Thoracic aorta (tissue), 2 donors: Measurements from ENCODE around the gene FAM156A. TPM values are rescaled to one million over a fixed set of nuclear protein-coding genes. Genes with fewer than 3 reads are reported as not detected.
"Not testable (repeated sequence)": the region's sequence is repeated elsewhere in the genome, so short reads cannot be mapped to it uniquely, and the experiment has no call there.

ENCODE experiments used
- ATAC-seq: fragments of 150-250 bp; one replicate; pipeline ENCODE4 v1.8.0; 2017; ENCODE audit warnings: low read depth; ENCODE audit not compliant: insufficient number of reproducible peaks, low FRiP score
- DNase-seq: peaks from one replicate; pipeline ENCODE4 v3.0.0-alpha.2; 2020; ENCODE audit warnings: low spot score
- H3K27ac ChIP-seq, 2 donors: fragments of 200-600 bp; sonication (generic); 1 replicate in 1 of 2; 2 replicates in 1 of 2; pipeline ENCODE4 v1.5.1; 2016; ENCODE audit warnings: mild to moderate bottlenecking in 2 of 2, moderate library complexity in 2 of 2
- H3K27me3 ChIP-seq: fragments of 200-600 bp; sonication (generic); replicated peaks from 2 replicates; pipeline ENCODE4 v1.6.0; 2016; ENCODE audit warnings: mild to moderate bottlenecking; ENCODE audit not compliant: insufficient read depth
- H3K36me3 ChIP-seq: fragments of 200-600 bp; sonication (generic); one replicate; pipeline ENCODE4 v1.5.1; 2016
- H3K4me1 ChIP-seq, 2 donors: fragments of 200-600 bp; sonication (generic); 1 replicate in 1 of 2; 2 replicates in 1 of 2; pipeline versions ENCODE4 v1.5.1 to v1.6.0; 2016; ENCODE audit warnings: low read depth in 2 of 2, mild to moderate bottlenecking in 1 of 2; ENCODE audit not compliant: control insufficient read depth in 1 of 2
- H3K4me3 ChIP-seq: fragments of 200-600 bp; sonication (generic); 2 replicates; pipeline ENCODE4 v1.5.1; 2016; ENCODE audit warnings: mild to moderate bottlenecking
- H3K9me3 ChIP-seq: fragments of 200-600 bp; sonication (generic); 2 replicates; pipeline ENCODE4 v1.5.1; 2016
- total RNA-seq, 2 donors: library from RNA; depleted of rRNA; stranded (reverse); fragments of >200 nt; gene quantifications; one replicate each; pipeline versions ENCODE4 v1.1.0 to v1.2.3, GENCODE V29; 2016
- TF ChIP-seq, protein P1 (sequence below): fragments of 200-600 bp; sonication (generic); IDR thresholded peaks from one replicate; pipeline ENCODE4 v1.5.1; 2019; ENCODE audit warnings: antibody characterized with exemption

The FAM156A gene
- total RNA-seq, 2 donors from 2014 or later, result 44.3 to 55.7 TPM

DNA sequence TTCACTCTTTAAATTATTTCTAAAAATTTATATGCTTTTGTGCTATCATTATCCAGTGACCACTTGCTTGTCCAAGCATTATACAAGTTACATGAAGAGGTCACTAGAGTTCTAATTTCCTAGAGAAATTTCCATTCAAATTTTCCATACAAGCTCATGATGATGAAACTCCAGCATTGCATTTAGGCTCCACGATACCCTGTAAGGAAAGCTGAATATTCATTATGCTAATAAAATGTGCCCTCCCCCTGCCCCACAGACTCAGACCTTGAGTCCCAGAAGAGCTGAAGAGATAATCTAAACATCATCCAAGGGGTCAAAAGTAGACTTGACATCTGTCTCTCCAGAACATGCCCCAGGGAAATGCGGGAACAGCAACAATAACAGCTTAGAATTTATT, 19.6 kb upstream of the FAM156A start:
- Histone ChIP-seq H3K4me1 (peaks cover 2 to 42% of the 10 kb centered on the region in 2 donors), H3K27ac (no peak overlapping the region), H3K27me3 (no peaks in the 10 kb centered on the region), H3K9me3 (no peaks in the 10 kb centered on the region), H3K4me3 (no peak overlapping the region), H3K36me3 (no peaks in the 10 kb centered on the region)
- no peak for ATAC-seq
- DNase-seq, result no peak
- TF ChIP-seq, protein P1, sequence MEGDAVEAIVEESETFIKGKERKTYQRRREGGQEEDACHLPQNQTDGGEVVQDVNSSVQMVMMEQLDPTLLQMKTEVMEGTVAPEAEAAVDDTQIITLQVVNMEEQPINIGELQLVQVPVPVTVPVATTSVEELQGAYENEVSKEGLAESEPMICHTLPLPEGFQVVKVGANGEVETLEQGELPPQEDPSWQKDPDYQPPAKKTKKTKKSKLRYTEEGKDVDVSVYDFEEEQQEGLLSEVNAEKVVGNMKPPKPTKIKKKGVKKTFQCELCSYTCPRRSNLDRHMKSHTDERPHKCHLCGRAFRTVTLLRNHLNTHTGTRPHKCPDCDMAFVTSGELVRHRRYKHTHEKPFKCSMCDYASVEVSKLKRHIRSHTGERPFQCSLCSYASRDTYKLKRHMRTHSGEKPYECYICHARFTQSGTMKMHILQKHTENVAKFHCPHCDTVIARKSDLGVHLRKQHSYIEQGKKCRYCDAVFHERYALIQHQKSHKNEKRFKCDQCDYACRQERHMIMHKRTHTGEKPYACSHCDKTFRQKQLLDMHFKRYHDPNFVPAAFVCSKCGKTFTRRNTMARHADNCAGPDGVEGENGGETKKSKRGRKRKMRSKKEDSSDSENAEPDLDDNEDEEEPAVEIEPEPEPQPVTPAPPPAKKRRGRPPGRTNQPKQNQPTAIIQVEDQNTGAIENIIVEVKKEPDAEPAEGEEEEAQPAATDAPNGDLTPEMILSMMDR, result no peak

DNA sequence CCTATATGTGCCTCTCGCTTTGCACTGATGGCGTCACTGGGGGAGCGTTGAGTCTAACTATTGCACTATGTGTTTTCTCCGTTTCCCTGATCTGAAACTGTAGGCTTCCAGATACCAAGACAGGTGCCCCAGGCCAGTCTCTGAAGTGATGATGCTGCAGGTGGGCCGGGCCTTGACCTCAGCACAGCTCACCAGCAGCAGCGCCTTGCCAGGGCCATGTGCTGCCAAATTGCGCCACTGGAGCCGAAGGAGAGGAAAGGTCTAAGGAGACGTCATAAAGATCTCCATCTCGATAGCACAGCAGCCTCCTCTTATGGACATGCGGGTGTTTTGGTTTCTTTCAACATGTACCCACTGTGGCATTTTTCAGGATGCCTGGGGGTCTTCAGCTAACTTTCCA, 17.3 kb upstream of the FAM156A start:
- ATAC-seq, result not testable (repeated sequence)

DNA sequence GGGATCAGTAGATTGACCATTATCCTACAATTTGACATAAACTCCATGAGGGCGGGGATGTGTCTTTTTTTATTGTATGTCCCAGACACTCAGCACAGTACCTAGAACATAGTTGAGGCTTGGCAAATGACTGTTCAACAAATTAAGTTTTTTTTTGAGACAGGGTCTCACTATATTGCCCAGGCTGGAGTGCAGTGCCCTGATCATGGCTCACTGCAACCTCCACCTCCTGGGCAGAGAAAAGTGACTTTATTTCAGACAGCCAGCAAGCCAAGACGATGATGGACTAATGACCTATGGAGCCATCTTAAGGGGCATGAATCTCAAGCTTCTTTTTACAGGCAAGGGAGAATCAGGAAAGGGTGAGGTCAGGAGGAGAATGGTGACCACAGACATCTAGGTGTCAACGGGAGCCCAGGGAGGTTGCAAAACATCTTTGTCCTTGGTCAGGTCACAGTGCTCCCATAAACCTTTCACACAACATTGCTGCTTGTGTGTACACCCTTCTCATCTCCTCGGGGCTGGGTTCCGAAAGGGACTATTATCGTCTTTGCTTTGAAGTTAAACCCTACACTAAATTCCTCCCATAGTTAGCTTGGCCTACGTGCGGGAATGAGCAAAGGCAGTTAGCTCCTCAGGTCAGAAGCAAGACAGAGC, 16.1 kb upstream of the FAM156A start:
- not testable (repeated sequence) for H3K36me3 ChIP-seq, ATAC-seq, H3K9me3 ChIP-seq, DNase-seq, H3K27me3 ChIP-seq, H3K4me3 ChIP-seq, H3K27ac ChIP-seq
- H3K4me1 ChIP-seq, result peaks cover 0 to 13% of the 10 kb centered on the region in 2 donors

More for the DNA sequence above, 17.3 kb upstream of the FAM156A start:
- H3K9me3 ChIP-seq, H3K36me3 ChIP-seq, DNase-seq, H3K27ac ChIP-seq, H3K27me3 ChIP-seq, H3K4me3 ChIP-seq: not testable (repeated sequence)
- H3K4me1 ChIP-seq, result peaks cover 0 to 24% of the 10 kb centered on the region in 2 donors

DNA sequence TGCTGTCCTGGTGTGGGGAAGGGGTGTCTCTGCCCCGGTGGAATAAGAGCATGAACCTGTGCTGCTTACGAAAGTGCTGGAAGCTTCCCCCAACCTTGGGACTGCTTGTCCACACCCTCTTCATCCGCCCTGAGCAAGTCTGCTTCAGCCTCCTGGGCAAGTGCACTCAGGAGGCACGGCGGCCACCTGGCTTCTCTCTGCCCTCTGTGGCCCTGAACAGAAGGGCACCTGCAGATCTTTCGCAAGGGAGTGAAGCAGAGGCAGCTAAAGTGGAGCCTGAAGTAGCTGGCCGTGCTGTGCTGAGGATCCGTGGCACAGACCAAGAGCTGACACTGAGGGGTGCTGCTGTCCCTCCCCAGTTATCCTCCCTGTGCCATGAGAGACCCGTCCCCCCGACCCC, 9.6 kb upstream of the FAM156A start:
- not testable (repeated sequence) for H3K9me3 ChIP-seq, DNase-seq, H3K4me3 ChIP-seq, H3K36me3 ChIP-seq, H3K4me1 ChIP-seq, H3K27me3 ChIP-seq, H3K27ac ChIP-seq, ATAC-seq

DNA sequence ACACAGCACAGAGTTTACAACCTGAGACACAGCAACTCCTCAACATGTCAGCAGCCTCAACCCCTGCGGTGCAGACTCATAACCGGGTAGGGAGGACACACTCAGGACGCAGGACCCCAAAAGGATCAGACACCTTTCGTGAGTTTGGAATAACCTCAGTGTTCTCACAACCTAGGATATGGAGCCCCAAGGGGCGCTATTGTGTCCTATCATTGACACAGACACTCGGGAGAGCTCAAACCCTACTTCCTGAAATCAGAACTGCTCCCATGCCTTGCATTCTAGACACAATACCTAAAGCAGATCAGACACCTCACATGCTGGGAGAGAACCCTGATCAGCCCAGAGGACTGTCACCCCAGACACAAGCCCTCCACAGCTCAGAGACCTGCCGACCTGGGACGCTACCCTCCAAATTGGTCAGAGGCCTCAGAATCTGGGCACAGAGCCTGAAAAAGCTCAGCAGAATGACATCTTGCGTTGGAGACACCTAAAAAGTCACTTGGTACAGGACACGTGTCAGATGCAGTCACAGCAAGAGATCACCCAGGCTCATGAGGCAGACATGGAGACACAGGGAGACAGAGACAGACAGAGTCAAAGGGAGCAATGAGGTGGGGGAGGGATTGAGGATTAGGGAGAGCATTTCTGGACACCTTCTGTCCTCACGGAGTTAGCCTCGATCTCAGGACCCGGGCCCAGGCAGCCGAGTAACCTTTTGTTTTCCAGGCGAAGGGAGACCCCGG, 8.8 kb upstream of the FAM156A start:
- H3K4me1 ChIP-seq, H3K9me3 ChIP-seq, H3K27ac ChIP-seq, H3K36me3 ChIP-seq, ATAC-seq, H3K27me3 ChIP-seq, H3K4me3 ChIP-seq, DNase-seq: not testable (repeated sequence)

DNA sequence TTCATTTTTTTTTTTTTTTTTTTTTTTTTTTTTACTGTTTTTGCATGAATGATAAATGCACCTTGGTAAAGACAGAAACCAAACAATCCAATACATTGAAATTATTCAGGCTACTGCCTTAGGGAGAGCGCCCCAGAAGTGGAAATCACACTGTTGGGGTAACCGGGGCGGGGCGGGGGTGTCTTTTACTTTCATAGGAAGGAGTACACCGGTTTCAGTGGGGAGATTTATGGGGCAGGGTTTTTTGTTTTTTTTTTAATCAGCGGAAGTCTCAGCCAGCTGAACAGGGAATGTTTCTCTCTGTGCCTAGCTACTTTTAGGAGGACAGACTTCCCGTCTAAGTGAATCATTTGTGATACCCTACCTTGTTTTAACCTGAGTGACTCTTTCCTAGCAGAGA, 643 bp upstream of the FAM156A start:
- H3K4me1 ChIP-seq, H3K27me3 ChIP-seq, H3K36me3 ChIP-seq, ATAC-seq, DNase-seq, H3K9me3 ChIP-seq, H3K27ac ChIP-seq, H3K4me3 ChIP-seq: not testable (repeated sequence)

DNA sequence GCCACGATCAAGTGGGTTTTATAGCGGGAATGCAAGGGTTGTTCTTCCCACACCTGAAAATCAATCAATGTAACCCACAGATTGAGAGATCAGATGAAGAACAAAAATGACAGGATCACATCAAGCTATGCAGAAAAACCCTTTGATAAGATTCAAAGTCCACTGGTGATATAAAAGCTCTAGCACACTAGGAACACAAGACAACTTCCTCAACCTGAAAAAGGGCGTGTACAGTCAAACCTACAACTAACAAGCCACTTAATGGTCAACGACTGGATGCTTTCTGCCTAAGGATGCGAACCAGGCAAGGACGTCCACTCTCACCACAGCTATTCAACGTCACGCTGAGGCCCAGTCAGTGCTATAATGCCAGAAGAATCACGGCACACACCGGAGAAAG, 8.4 kb downstream of the FAM156A start:
- H3K27ac ChIP-seq, H3K4me1 ChIP-seq, H3K4me3 ChIP-seq, DNase-seq, H3K9me3 ChIP-seq, ATAC-seq, H3K27me3 ChIP-seq, H3K36me3 ChIP-seq: not testable (repeated sequence)

DNA sequence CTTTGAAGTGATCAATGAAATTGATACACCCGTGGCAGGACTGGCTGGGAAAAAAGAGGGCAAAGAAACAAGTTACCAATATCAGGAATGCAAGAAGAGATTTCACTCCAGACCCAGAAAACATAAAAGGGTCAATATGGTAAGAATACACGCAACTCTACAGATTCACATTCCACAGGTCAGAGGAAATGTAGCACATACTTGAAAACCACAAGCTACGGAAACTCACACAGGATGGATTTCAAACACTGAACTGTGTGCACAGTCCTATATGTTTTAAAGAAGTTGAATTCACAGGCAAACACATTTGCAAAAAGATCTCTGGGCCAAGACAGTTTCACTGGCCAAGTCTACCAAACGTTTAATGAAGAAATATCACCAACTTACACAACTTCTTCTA, 9.0 kb downstream of the FAM156A start:
- H3K27ac ChIP-seq, DNase-seq, H3K4me1 ChIP-seq, H3K9me3 ChIP-seq, ATAC-seq, H3K4me3 ChIP-seq, H3K36me3 ChIP-seq, H3K27me3 ChIP-seq: not testable (repeated sequence)

DNA sequence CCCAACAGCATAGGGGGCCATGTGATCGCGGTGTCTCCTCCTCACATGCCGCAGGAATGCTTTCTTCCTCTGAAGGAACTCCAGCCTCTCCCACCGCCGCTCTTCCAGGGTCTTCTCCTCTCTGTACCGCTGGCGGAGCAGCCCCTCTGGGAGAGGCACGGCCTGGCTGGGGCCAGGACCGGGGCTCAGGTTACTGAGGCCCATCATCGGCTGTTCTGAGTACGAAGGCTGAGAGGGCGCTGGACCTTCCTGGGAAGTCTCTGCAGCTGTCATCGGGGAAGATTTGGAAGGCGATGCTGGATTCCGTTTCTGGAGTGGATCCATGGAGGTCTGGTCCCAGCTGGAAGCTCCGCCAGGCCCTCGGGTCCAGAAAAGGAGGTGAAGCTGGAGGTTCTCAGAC, 10.1 kb downstream of the FAM156A start:
- not testable (repeated sequence) for H3K27me3 ChIP-seq, ATAC-seq, H3K4me1 ChIP-seq, DNase-seq, H3K9me3 ChIP-seq, H3K36me3 ChIP-seq, H3K27ac ChIP-seq, H3K4me3 ChIP-seq

DNA sequence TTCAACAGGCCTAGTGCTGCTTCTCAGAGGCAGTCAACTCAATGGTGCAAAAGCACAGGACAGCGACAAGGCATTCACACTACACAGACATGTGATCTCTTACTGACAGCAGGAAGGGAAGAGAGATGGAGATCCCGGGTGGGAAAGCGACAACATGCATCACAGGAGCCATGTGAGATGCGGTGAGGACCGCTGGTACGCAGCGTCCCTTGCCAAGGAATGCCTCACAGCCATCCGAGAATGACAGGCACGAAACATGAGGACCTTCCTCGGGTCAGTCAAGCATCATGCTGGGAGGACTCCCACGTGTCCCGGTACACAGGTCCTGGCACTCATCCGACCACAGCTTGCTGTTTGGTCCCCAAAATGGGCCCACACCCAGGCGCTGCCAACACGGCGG, 10.8 kb downstream of the FAM156A start:
- H3K27ac ChIP-seq, ATAC-seq, H3K27me3 ChIP-seq, H3K4me3 ChIP-seq, H3K9me3 ChIP-seq, H3K4me1 ChIP-seq, DNase-seq, H3K36me3 ChIP-seq: not testable (repeated sequence)

DNA sequence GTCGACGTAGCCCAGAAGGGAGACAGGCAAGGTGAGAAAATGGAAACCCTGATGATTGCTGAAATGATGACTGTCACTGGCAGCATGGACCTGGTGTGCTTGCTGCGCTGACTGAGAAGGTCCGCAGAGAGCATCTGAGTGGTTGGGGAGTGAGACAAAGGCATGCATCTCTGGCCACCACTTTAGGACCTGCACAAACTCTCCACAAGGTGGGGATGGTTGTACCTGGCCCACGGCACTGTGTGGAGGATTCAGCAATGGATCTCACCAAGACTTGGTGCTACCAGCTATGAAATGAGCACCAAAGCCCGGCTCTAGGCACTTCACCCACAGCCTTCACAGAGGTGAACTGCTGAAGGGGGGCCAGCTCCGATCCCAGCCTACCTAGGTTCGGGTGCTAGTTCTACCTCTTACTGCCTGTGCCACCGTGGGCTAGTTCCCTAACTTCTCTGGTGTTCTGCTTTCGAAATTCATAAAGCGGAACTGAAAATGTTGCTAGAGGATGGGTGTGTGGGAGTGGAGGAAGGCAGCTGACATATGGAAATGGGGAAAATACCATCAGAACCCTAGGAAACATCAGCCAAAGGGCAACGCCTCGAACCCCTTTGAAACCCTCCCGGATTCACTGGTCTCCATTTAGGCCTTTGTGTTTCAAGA, 12.4 kb downstream of the FAM156A start:
- H3K36me3 ChIP-seq, ATAC-seq: not testable (repeated sequence)

More for the DNA sequence above, 12.4 kb downstream of the FAM156A start:
- not testable (repeated sequence) for DNase-seq, H3K9me3 ChIP-seq, H3K27ac ChIP-seq, H3K4me3 ChIP-seq, H3K4me1 ChIP-seq, H3K27me3 ChIP-seq
